SKM-1 treated with dmso at 0.1 percent for 144 hours (cell line): ENCODE results near the gene DCHS1.
A peak's percentile ranks its signal among the peaks of the same experiment; 100 is the strongest.
"Not testable (repeated sequence)": the region's sequence is repeated elsewhere in the genome, so short reads cannot be mapped to it uniquely, and the experiment has no call there.

Source experiments
- DNase-seq: peaks from one replicate; lab custom pipeline; 2025; ENCODE audit not compliant: unreplicated experiment; lab: John Stamatoyannopoulos, UW

DCHS1 gene

DNA sequence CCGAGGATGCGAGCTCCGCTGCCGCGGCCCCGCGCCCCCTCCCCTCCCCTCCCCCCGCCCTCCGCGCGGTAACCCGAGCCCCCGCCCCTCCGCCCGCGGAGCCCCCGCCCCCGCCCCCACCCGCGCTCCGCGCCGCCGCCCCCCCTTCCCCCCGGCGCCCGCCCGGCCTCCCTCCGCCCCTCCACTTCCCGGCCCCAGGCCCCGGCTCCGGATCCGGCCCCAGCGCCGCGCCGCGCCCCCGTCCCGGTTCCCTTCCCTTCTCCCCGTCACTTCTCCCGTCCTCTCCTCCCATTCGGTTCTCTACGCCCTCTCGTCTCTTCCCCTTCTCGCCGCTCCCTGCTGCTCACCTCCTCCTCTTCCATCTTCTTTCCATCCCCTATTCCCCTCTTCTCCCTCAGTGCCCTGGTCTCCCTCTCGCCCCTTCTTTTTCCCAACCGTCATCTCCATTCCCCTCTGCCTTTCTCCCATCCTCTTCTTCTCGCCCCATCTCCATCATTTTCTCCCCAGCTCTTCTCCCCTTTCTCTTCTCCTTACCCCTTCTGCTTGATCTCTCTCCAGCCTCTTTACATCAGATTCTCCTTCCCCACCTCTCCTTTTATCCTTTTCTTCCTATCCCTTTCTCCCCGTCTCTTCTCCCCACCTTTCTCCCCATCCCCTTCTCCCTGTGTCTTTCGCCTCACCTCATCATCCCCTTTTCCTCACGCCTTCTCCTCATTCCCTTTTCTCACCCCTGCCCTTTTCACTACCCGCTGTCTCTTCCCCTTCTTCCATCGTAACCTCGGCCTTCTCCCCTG lies at the start of gene DCHS1:
Gene DCHS1 (minus strand): TSS at position 20 of the 794 bp plus-strand sequence. CDS start 14,196 bp downstream, outside the sequence.
- DNase-seq, result no peak

DNA sequence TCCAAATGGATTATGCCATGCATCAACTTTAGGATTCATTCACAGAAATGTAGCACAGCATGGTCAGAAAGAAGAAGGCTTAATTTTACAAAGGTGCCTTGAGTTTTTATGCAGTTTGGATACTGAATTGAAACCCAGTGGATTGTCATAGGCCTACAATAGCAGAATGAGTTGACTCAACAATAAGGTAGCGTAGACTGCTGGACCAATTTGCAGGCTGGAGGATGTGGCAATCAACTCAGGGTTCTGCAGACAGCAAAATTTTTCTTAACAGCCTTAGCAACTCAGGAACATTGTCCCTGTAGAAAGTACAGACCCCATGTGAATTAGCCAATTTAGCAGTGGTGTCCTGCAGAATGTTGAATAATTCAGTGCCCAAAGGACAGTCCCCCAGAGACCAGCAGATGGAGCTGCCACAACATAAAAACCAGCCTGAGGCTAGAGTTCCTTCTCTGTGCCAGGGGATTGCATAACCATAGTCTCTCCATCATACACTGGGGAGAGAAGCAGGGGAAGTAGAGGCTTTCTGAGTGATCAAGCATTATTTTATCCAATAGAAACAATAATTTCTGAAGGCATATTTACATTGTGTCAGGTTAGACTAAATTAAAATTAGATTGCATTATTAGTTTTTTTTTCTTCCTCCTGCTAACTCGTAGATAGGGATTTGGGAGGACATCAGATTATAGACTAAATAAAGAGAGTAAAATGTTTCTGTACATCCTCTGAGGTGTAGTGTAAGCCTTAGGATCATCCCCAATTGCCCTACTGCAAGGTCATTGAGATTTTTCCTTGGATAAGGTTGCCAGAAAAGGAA lies 47.8 kb upstream of the DCHS1 start:
- DNase-seq, result peak; percentile 89

GRCh38 chr11:6701955-6702354 lies 46.3 kb upstream of the DCHS1 start:
- not testable (repeated sequence) for DNase-seq

GRCh38 chr11:6695377-6695776 lies 39.8 kb upstream of the DCHS1 start:
- no peak for DNase-seq

GRCh38 chr11:6694229-6694535 lies 38.6 kb upstream of the DCHS1 start:
- DNase-seq, result no peak

DNA sequence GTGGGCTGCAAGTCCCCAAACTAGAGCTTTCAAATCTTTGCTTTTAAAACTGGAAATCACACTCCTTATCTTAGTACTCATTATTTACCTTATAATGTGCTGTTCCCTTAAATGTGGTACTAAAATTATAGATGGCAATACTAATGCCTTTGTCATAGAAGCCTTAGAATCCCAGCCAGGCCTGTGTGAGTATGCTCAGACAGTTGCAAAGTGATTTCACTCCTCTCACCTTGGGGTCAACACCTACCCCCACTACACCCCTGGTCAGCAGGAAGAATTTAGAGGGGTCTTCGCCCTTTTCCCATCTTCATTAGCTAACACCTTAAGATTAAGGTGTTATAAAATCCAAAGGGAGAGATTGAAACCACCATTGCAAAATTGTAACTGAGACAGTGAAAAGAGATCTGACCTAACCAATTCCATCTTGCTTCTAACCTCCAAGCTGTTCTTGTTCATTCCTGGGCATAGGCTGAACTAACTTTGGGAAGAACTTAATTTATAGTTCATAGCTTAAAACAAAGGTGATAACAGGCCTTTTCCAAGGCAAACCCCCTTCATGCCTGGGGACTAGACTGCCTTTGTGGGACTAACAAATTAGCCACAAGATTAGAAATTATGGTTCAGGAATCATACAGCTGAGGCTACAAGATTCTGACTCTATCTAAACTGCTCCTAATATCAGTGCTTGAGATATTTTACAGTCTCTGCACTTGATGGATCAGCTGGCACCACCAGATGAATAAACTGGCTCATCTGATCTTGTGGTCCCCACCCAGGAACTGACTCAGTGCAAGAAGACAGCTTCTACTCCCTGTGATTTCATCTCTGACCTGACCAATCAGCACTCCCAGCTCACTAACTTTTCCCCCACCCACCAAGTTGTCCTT lies 38.0 kb upstream of the DCHS1 start:
- no peak for DNase-seq

GRCh38 chr11:6692128-6692527 lies 36.5 kb upstream of the DCHS1 start:
- no peak for DNase-seq

- not testable (repeated sequence) for DNase-seq
These were observed 35.0 kb upstream of the DCHS1 start for GRCh38 chr11:6690431-6691132.

DNA sequence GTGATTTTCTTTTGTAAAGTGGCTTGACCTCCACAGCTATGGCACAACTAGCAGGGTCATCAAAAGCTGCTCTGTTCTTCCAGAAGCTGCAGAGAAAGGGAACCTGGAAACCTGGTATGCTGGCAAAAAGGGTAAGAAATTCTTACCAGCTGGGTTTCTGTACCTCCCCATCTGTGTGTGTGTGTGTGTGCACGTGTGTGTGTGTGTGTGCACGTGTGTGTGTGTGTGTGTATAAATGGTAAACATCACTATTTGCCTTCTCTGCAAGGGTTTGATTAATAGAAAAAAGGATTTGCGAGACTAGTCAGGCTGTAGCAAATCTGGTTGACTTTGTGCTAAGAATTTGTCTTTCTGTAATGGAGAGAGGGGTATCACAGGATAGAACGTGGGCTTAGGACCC lies 32.3 kb upstream of the DCHS1 start:
- DNase-seq, result no peak

GRCh38 chr11:6686006-6686405 lies 30.4 kb upstream of the DCHS1 start:
- DNase-seq, result no peak

DNA sequence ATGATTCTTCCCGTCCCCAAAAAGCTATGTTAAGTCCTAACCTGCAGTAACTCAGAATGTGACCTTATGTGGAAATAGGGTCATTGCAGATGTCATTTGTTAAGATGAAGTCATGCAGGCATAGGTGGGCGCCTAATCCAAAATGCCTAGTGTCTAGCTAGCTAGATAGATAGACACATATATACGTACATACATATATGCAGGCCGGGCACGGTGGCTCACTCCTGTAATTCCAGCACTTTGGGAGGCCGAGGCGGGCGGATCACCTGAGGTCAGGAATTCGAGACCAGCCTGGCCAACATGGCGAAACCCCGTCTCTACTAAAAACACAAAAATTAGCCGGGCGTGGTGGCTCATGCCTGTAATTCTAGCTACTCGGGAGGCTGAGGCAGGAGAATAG lies 28.5 kb upstream of the DCHS1 start:
- DNase-seq, result not testable (repeated sequence)

DNA sequence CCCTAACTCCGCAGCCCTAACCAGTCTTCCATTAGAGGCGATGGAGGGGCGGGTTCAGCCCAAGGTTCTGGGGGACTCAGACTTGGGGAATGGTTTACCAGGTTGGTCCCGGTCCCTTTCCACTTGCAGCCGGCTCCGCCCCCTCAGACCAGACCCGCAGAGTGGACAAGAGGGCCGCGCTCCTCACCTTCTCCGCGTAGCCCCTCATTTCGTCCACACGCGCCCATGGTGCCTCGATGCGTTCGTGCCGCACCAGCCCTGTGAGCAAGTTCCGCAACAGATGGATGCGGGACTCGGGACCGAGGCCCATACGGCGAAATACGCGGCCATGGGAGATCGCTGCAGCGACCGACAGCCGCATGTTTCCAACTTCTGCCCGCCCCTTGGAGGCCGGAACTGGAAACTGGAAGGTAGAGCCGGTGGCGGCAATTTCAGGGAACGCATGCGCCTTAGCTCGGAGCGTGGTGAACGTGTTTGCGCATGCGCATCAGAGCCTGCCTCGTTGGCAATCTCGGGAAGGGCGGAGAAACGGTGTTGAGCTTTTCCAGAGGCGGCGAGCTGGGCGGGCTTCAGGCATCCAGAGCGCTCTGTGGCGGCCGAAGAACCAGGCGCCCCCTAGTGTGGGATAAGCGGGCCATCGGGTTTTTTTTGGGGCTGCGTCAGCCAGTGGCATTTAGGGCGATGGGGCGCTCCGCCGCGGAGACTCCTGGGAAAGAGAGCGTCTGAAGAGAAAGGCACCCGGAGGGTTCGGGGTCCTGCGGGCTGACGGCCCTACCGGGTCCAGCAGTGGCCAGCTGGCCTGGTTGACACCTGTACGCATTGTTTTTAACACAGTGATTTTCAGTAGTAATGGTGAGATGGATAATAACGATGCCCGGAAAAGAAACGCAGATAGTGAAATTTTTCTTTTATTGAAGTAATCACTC lies 27.6 kb upstream of the DCHS1 start, which contains the start of gene MRPL17:
Gene MRPL17 (minus strand): TSS at position 405 of the 926 bp plus-strand sequence. CDS start 44 bp downstream, at position 361.
- DNase-seq, result peak; percentile 99

DNA sequence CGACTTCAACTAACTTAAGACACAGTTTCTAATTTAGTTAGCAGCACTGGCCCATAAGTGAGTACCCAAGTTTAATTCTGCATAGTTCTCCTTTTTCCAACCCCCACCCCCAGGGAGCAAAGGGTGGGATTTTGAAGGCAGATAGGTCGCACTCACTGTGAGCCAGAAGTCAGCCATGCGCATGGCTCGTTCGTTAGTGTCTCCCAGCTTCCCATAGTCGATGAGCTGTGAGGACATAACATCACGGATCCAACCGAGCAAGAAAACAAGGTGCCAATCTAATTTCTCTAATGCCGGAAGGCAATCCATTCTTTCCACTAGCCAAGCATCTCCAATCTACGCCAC lies 27.0 kb upstream of the DCHS1 start:
- no peak for DNase-seq

- DNase-seq, result no peak
These were observed 26.3 kb upstream of the DCHS1 start for GRCh38 chr11:6681949-6682348.

DNA sequence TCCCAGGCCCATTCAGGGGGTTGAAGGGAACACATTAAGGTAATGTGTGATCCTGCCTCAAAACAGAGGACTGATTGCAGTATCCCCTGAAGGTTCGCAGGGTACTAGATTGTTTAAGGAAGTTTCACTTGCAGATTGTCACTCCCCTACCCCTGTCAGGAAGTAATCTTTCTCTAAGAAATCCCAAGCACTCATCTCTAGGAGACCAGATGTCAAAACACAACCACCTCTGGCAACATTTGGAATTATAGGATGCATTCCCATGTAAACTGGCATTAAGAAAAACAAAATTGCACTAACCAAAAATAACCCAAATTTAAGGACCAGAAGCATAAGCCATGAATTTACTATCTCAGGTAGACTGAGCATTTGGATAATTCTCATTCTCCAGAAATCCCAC lies 25.9 kb upstream of the DCHS1 start:
- no peak for DNase-seq

- no peak for DNase-seq
These were observed 21.4 kb upstream of the DCHS1 start for GRCh38 chr11:6677018-6677417.

- peak; percentile 4 for DNase-seq
These were observed 19.3 kb upstream of the DCHS1 start for GRCh38 chr11:6674862-6675261.

DNA sequence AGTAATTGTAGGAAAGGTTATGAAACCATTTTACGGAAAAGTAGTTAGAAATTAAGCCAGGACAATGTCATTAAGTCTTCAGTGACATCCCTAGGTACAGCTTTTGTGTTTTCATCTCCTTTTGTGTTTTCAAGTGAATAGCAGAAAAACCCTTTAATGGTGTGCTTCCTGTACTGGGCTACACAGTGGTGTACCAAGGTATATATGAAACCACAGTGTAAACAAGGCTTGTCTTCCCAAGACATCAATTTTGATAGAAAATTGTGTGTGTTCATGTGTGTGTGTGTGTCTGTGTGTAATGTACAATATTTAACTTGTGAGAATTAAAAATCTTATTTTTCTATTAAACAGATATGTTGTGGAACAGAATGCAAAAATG lies 18.6 kb upstream of the DCHS1 start:
- DNase-seq, result no peak

DNA sequence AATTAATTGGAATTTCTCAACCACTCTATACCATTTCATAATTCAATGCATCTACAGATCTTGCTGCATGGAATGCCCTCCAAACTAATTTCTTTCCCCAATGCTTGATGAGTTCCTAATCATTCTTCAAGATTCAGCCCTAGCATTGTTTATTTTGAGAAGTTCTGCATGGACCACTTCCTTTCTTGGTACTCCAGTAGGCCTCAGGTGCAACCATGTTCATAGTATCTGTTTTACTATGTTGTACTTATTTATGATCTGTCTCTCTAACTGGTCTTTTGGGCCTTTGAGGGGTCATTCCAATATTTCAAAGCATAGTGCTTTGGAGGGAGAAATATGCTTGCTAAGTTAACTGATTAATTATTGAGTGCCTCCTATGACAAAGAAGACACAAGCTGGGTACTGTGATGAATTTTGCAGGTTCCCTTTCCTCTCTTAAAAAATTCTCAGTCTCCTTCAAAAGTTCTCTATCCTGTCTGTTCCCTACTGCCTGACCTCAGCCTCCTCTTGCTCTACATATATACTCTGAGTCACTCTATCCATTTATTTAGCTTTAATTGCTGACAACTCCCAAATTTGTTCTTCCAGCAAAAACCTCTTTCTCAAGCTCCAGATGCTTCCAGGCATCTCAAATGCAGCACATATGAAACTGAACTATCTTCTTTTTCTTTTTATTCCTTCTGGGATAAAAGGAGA lies 18.1 kb upstream of the DCHS1 start:
- DNase-seq, result no peak
